HG03159 (cell line): Measurements from ENCODE around the gene SGO2.
"Not testable (repeated sequence)": the region's sequence is repeated elsewhere in the genome, so short reads cannot be mapped to it uniquely, and the experiment has no call there.

Experiments used
- ATAC-seq: cut with Tn5 transposase; IDR thresholded peaks from one replicate; pipeline ENCODE4 v1.9.1; 2021; ENCODE audit warnings: mild to moderate bottlenecking, moderate library complexity; ENCODE audit not compliant: unreplicated experiment

Gene SGO2

GRCh38 chr2:200509612-200510433 lies 16.2 kb upstream of the SGO2 start, which contains the start of gene KCTD18:
KCTD18 (minus strand) TSS chr2:200510068; CDS start chr2:200507016, 3,052 bp downstream.
- peak; percentile 98 for ATAC-seq

- ATAC-seq = no peak
Observed at GRCh38 chr2:200515155-200515554, 10.9 kb upstream of the SGO2 start.

GRCh38 chr2:200523158-200523557 lies 2.8 kb upstream of the SGO2 start:
- no peak for ATAC-seq

- ATAC-seq = no peak
Observed at GRCh38 chr2:200523604-200524003, 2.4 kb upstream of the SGO2 start.

- no peak for ATAC-seq
Observed at GRCh38 chr2:200525066-200525465, 941 bp upstream of the SGO2 start.

GRCh38 chr2:200525551-200525881 lies 491 bp upstream of the SGO2 start:
- no peak for ATAC-seq

DNA sequence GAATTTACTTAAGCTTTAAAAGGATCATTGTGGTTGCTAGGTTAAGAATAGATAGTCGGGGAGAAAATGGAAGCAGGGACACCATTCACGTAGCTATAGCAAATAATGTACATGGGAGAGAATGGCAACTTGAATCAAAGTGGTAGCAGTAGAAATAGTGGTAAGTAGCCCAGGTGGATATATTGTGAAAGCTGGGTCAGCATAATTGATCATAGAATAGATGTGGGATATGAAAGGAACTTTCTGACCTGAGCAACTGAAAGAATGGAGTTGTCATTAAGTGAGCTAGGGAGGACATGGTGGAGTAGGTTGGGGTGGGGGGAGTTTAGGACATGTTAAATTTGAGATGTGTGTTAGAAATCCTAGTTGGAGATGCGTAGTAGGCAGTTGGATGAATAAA lies 2.2 kb downstream of the SGO2 start:
- ATAC-seq = no peak

DNA sequence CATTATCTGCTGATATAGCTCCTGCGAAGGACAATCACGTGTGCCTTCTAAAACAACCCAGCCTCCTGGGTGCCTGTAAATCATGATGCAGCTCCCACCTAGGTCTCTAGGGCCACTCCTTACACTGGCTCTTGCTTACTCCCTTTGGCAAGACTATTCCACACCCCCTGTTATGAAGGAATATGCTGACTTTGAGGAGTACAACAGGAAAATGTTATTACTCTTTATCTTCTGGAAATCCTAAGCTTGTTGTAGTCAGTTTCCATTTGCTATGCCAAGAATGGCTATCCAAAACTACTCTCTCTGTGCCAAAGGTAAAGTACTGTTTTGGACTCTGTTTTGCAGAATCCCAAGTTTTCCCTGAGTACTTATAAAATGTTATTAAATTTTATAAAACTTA lies 7.7 kb downstream of the SGO2 start:
- ATAC-seq = no peak

DNA sequence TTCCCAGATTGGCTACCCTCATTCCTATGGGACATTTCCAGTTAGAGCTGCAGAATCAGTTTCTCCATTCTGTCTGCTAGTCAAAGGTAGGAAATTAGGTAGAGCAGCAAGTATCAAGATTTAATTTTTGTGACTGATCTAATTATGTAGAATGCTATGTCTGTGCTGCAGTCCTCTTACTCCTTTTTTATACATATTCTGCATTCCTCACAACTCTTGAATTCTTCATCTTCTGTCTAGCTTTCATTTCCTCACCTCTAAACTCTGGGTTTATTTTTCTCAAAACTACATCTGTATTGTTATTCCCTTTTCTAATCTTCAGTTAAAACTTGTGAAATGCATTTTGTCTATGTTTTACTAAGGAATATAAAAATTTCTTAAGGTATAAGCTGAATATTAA lies 8.6 kb downstream of the SGO2 start:
- no peak for ATAC-seq

- ATAC-seq = no peak
Observed at GRCh38 chr2:200538139-200538538, 12.1 kb downstream of the SGO2 start.

DNA sequence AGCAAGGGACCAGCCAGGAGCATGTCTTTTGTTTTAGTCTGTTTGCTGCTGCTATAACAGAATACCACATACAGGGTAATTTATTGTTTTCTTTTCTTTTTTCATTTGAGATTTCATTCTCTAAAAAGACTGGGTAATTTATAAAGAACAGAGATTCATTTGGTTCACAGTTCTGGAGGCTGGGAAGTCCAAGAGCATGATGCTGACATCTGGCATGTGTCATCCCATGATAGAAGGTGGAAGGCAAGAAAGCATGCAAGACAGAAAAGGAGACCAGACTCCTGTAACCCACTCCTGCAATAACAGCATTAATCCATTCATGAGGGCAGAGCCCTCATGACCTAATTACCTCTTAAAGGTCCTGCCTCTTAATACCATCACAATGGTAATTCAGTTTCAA lies 14.8 kb downstream of the SGO2 start:
- no peak for ATAC-seq

DNA sequence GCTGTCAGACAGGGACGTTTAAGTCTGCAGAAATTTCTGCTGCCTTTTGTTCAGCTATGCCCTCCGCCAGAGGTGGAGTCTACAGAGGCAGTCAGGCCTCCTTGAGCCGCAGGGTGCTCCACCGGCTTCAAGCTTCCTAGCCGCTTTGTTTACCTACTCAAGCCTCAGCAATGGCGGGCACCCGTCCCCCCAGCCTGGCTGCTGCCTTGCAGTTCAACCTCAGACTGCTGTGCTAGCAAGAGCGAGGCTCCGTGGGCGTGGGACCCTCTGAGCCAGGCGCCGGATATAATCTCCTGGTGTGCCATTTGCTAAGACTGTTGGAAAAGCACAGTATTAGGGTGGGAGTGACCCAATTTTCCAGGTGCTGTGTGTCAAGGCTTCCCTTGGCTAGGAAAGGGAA lies 40.6 kb downstream of the SGO2 start:
- ATAC-seq = not testable (repeated sequence)

DNA sequence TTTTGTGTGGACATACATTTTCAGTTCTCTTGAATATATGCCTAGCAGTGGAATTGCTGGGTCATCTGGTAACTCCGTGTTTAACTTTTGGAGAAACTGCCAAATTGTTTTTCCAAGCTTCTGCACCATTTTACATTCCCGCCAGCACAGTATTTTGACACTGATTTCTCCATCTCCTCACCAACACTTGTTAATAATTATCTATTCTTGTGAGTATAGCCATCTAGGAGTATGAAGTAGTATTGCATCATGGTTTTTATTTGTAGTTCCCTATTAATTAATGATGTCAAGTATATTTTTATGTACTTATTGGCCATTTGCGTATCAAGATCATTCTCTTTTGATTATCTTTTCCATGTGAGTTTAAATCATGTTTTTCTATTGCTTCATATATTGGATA lies 41.9 kb downstream of the SGO2 start:
- ATAC-seq = no peak

DNA sequence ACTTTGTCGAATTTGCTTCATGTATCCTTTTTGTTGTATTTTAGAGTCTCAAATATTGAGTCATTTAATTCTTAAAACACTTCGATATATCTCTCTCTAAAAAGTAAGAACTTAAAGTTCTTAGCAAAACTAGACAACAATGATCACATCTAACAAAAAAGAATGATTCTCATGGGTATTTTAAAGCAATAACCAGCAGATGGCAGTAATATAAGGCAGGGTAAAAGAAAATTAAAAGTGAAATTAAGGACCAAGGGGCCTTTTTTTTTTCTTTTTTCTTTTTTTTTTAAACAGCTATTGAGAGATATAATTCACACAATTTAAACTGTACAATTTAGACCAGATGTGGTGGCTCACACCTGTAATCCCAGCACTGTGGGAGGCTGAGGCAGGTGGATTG lies 50.0 kb downstream of the SGO2 start:
- ATAC-seq = no peak

GRCh38 chr2:200577027-200577426 lies 51.0 kb downstream of the SGO2 start:
- ATAC-seq = no peak

DNA sequence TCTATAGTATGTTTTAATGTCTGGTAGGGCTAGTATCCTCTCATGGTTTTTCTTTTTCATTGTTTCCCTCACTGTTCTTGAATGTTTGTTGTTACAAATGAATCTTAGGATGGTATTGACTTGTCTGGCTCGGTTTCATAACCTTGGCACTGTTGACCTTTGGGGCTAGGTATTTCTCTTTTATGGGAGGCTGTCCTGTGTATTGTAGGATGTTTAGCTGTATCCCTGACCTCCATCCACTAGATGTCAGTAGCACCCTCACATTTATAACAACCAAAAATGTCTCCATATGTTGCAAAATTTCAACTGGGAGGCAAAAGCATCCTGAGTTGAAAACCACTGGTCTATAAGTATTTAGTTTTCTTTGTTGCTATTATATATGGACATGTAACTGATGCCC lies 52.8 kb downstream of the SGO2 start:
- no peak for ATAC-seq

DNA sequence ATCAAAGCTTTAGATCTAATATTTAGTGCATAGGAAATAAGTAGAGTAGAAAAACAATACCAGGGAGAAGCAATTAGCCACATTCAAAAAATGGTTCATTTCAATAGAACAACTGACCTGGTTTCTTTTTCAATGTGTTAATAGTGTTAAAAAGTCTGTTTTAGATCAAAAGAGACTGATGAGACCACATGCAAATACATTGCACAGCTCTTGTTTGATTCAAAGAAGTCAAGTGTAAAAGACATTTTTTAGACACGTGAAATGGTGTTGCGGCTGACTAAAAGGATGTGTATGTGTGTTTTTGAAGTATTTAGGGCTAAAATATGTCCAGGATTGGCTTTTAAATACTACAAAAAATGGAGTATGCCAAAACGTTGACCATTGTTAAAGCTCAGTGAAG lies 58.6 kb downstream of the SGO2 start:
- ATAC-seq = no peak

DNA sequence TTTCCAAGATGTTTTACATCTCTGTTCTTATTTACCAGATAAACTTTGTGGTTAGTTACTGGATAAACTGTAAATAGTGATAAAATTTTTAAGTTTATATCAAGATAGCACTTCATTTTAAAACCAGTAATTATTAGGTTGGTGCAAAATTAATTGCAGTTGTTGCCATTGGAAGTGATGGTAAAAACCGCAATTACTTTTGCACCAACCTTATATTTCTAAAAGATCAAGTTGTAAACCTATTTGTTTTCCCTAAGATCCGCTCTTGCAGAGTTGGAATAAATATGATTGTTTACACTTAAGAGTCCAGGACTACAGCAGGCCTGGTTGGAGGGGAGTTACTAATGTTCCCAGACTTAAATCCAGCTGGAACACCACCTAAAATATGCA lies 59.3 kb downstream of the SGO2 start:
- no peak for ATAC-seq

DNA sequence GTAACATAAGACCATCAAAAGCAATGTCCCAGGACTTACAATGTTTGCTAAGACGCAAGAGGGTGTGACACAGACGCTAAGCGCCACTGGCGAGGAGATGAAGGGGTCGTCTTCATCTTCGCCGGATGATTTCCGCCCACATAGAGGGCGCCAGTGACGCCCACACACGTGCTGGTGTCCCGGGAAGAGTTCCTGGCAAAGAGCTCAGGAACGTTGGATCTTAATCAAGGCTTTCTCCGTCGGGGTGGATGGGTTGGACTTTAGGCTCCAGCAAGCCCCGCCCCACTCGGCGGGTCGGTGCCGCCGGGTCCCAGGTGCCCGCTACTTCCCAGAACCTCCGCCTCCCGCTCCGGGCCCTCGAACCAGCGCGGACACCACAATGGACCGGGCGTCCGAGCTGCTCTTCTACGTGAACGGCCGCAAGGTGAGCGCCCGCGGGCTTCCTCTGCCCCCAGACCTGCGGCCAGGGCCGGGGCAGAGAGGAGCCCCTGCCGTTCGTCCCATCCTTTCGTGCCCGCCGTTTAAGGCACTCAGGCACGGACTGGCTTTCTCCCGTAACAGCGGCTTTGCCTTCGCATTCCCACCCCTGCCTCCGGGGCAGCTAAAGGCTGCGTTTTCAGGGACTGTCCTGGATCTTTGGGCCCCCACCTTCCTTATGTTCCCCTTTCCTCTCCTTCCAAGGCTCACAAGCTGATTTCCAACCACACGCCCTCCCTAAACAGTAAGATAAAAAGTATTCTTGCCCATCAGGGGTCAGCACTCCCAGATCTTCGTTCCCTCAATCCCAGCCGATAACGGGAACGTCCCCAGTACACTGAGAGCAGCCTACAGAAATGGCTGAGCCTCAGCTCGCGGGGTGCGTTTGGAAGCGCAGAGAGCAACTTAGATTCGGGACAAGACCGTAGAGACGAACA lies 60.0 kb downstream of the SGO2 start, which contains the start of gene AOX1:
Gene AOX1 (plus strand): TSS at position 285 of the 914 bp plus-strand sequence. CDS start 95 bp downstream, at position 380.
- ATAC-seq = no peak

GRCh38 chr2:200586644-200586975 lies 60.6 kb downstream of the SGO2 start:
- ATAC-seq = no peak

GRCh38 chr2:200587007-200587616 lies 61.1 kb downstream of the SGO2 start:
- no peak for ATAC-seq
